Astrocyte (in vitro differentiated cells and primary cell): Measurements from ENCODE around the gene TSC22D1. TPM values are rescaled to one million over a fixed set of nuclear protein-coding genes. Genes with fewer than 3 reads are reported as not detected.

Experiments used
- DNase-seq: peaks from one replicate; pipeline ENCODE4 v3.0.0-alpha.2; 2010; ENCODE audit warnings: low read depth
- FAIRE-seq: peaks from 2 replicates; lab custom pipeline; 2011; peaks lifted over from hg19 to GRCh38; lab: Jason Lieb, UNC
- H2AFZ ChIP-seq: 2 replicates; pipeline ENCODE4 v1.6.0; 2012; ENCODE audit warnings: low read depth, low read length, inconsistent platforms
- H3K27ac ChIP-seq: 2 replicates; pipeline ENCODE4 v1.5.1; 2011; ENCODE audit warnings: low read depth, low read length, inconsistent platforms
- H3K27me3 ChIP-seq: 2 replicates; pipeline ENCODE4 v1.6.0; 2011; ENCODE audit warnings: low read length, inconsistent platforms; ENCODE audit not compliant: insufficient read depth
- H3K36me3 ChIP-seq: 2 replicates; pipeline ENCODE4 v1.5.1; 2011; ENCODE audit warnings: low read length, inconsistent platforms; ENCODE audit not compliant: insufficient read depth
- H3K4me1 ChIP-seq: 2 replicates; pipeline ENCODE4 v1.5.1; 2011; ENCODE audit warnings: low read length, inconsistent platforms; ENCODE audit not compliant: insufficient read depth
- H3K4me2 ChIP-seq: 2 replicates; pipeline ENCODE4 v1.6.0; 2012; ENCODE audit warnings: low read length, inconsistent platforms
- H3K4me3 ChIP-seq: 2 replicates; pipeline ENCODE4 v1.5.1; 2011; ENCODE audit warnings: low read depth, mild to moderate bottlenecking, low read length, inconsistent platforms; ENCODE audit not compliant: insufficient read depth
- H3K79me2 ChIP-seq: 2 replicates; pipeline ENCODE4 v1.6.0; 2012; ENCODE audit warnings: mild to moderate bottlenecking, low read length, inconsistent platforms; ENCODE audit not compliant: insufficient read depth
- H3K9ac ChIP-seq: 2 replicates; pipeline ENCODE4 v1.6.0; 2012; ENCODE audit warnings: mild to moderate bottlenecking, low read length, inconsistent platforms
- H3K9me3 ChIP-seq: 2 replicates; pipeline ENCODE4 v1.5.1; 2012; ENCODE audit warnings: low read depth, mild to moderate bottlenecking, low read length, inconsistent platforms; ENCODE audit not compliant: insufficient read depth
- H4K20me1 ChIP-seq: 2 replicates; pipeline ENCODE4 v1.6.0; 2012; ENCODE audit warnings: low read length, inconsistent platforms; ENCODE audit not compliant: insufficient read depth
- H3K27ac Mint-ChIP-seq: one replicate; pipeline ENCODE4 v1.8.0; 2021; ENCODE audit warnings: mild to moderate bottlenecking, mixed read lengths; ENCODE audit not compliant: unreplicated experiment
- H3K27me3 Mint-ChIP-seq: one replicate; pipeline ENCODE4 v1.8.0; 2021; ENCODE audit warnings: low read depth, mixed read lengths; ENCODE audit not compliant: unreplicated experiment
- H3K36me3 Mint-ChIP-seq: one replicate; pipeline ENCODE4 v1.8.0; 2021; ENCODE audit warnings: low read depth, mixed read lengths; ENCODE audit not compliant: unreplicated experiment
- H3K4me1 Mint-ChIP-seq: one replicate; pipeline ENCODE4 v1.8.0; 2021; ENCODE audit warnings: low read depth, mixed read lengths; ENCODE audit not compliant: unreplicated experiment
- H3K4me3 Mint-ChIP-seq: one replicate; pipeline ENCODE4 v1.8.0; 2021; ENCODE audit warnings: mild to moderate bottlenecking, moderate library complexity, mixed read lengths; ENCODE audit not compliant: unreplicated experiment
- H3K9me3 Mint-ChIP-seq: one replicate; pipeline ENCODE4 v1.8.0; 2021; ENCODE audit warnings: mild to moderate bottlenecking, mixed read lengths; ENCODE audit not compliant: unreplicated experiment
- EZH2 ChIP-seq: IDR thresholded peaks from 2 replicates; pipeline ENCODE4 v1.6.1; 2012; ENCODE audit warnings: mild to moderate bottlenecking, low read length, inconsistent platforms; ENCODE audit not compliant: insufficient read depth
- total RNA-seq: library from RNA; stranded (reverse); gene quantifications from 2 replicates; pipeline ENCODE4 v1.2.1, GENCODE V29; 2021
- TF ChIP-seq, protein P1 (sequence below): IDR thresholded peaks from 2 replicates; pipeline ENCODE4 v1.5.1; 2011; ENCODE audit warnings: low read depth, mild to moderate bottlenecking, inconsistent platforms, low read length, moderate library complexity; ENCODE audit not compliant: insufficient read depth

Gene TSC22D1
- total RNA-seq, 1 donor from 2014 or later = 96.2 TPM

DNA sequence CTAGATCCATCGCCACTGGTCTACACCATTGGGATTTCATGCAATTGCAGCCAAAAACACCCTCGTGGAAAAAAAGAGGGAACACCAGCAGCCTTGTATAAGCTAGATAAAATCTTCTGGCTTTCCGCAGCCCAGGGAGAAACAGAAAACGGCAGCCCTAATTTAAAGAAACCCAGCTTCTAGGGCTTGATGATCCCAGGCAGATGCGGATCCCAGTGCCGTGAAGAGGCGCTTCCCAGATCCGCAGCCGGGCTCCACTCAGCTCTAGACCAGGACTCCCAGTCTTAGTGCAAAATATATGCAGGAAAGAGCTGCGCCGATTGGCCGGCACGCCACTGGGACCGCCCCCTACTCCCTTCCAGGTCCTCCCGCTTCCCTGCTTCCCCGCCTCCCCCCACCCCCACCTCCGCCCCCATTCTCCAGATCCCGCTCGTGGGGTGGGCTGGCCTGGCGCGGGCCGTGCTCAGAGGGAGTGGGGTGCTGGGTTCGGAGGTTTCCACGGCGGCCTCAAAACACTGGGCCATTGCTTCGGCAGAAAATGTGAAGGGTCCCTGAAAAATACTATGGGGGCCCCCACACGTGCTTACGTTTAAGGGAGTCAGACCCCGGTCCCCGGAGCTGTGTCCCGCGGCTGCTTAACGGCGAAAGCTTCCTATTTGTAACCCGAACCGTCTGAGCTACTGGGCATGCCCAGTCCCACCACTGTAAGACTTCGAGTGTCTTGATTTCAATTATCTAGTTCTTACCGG lies 139.4 kb downstream of the TSC22D1 start:
- peaks cover 22% of the 10 kb centered on the region for H3K4me1 ChIP-seq
- peaks cover 9% of the 10 kb centered on the region for H3K36me3 Mint-ChIP-seq
- H3K27ac ChIP-seq = peak overlapping the region; percentile 95
- peaks cover 28% of the 10 kb centered on the region for H3K4me1 Mint-ChIP-seq
- H3K9ac ChIP-seq = peak overlapping the region; percentile 99
- H3K79me2 ChIP-seq = peaks cover 49% of the 10 kb centered on the region
- H3K27me3 Mint-ChIP-seq = no peaks in the 10 kb centered on the region
- DNase-seq = peak; percentile 86
- no peak overlapping the region for H2AFZ ChIP-seq
- H3K27me3 ChIP-seq = no peaks in the 10 kb centered on the region
- H3K27ac Mint-ChIP-seq = peak overlapping the region; percentile 91
- peaks cover 70% of the 10 kb centered on the region for H4K20me1 ChIP-seq
- FAIRE-seq = no peak
- peak overlapping the region; percentile 99 for H3K4me3 ChIP-seq
- H3K4me2 ChIP-seq = peak overlapping the region; percentile 82
- no peaks in the 10 kb centered on the region for H3K9me3 ChIP-seq
- no peak for TF ChIP-seq EZH2
- TF ChIP-seq, protein P1, sequence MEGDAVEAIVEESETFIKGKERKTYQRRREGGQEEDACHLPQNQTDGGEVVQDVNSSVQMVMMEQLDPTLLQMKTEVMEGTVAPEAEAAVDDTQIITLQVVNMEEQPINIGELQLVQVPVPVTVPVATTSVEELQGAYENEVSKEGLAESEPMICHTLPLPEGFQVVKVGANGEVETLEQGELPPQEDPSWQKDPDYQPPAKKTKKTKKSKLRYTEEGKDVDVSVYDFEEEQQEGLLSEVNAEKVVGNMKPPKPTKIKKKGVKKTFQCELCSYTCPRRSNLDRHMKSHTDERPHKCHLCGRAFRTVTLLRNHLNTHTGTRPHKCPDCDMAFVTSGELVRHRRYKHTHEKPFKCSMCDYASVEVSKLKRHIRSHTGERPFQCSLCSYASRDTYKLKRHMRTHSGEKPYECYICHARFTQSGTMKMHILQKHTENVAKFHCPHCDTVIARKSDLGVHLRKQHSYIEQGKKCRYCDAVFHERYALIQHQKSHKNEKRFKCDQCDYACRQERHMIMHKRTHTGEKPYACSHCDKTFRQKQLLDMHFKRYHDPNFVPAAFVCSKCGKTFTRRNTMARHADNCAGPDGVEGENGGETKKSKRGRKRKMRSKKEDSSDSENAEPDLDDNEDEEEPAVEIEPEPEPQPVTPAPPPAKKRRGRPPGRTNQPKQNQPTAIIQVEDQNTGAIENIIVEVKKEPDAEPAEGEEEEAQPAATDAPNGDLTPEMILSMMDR = no peak
- no peaks in the 10 kb centered on the region for H3K9me3 Mint-ChIP-seq
- peaks cover 16% of the 10 kb centered on the region for H3K36me3 ChIP-seq
- H3K4me3 Mint-ChIP-seq = peak overlapping the region; percentile 95

DNA sequence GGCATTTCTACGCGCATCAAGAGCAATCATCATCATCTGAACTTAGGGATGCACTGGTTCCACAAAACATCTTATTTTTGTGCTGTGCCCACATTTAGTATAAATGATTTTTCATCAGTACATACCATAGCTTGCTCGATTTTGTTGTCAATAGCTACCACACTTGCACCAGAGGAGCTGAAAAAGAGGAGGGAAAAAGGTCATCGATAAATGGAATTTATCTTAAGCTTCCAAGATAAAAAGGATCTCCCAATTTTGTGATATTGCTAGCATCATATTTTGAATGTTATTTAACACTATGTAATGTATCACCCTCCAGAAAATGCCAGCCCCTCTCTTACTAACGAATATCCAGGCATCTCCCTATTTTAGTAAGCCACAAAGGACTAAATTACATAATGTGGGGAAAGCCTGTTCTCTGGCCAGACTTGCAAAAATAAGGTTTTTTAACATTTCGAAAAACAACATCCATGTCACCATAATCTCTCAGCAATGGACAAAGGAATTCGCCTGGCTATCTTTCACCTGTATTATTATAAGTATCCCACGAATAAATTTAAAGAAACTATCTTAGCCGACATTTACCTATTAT lies 140.1 kb downstream of the TSC22D1 start:
- no peaks in the 10 kb centered on the region for H3K27me3 Mint-ChIP-seq
- H3K36me3 Mint-ChIP-seq = peaks cover 9% of the 10 kb centered on the region
- H3K27ac Mint-ChIP-seq = peak overlapping the region; percentile 91
- Histone ChIP-seq H3K27ac (peak overlapping the region; percentile 95), H3K9me3 (no peaks in the 10 kb centered on the region), H3K27me3 (no peaks in the 10 kb centered on the region), H2AFZ (no peak overlapping the region), H3K4me1 (peaks cover 22% of the 10 kb centered on the region), H3K9ac (peak overlapping the region; percentile 99), H3K4me3 (peak overlapping the region; percentile 99), H3K79me2 (peaks cover 47% of the 10 kb centered on the region), H3K4me2 (peak overlapping the region; percentile 82), H4K20me1 (peaks cover 65% of the 10 kb centered on the region), H3K36me3 (peaks cover 16% of the 10 kb centered on the region)
- H3K9me3 Mint-ChIP-seq = no peaks in the 10 kb centered on the region
- H3K4me3 Mint-ChIP-seq = peak overlapping the region; percentile 95
- no peak for DNase-seq
- TF ChIP-seq, protein P1 = no peak
- no peak for TF ChIP-seq EZH2
- no peak for FAIRE-seq
- peaks cover 29% of the 10 kb centered on the region for H3K4me1 Mint-ChIP-seq
